Fibroblast of mammary gland (primary cell): Measurements from ENCODE around the gene TOX2.

Experiments used
- DNase-seq: peaks from one replicate; pipeline ENCODE4 v3.0.0-alpha.2; 2010; ENCODE audit warnings: low read depth
- H3K4me3 ChIP-seq: 2 replicates; pipeline ENCODE4 v1.5.1; 2011; ENCODE audit warnings: low read depth, mild to moderate bottlenecking, low read length, moderate library complexity; ENCODE audit not compliant: control insufficient read depth
- TF ChIP-seq, protein P1 (sequence below): conservative IDR thresholded peaks from 2 replicates; pipeline ENCODE4 v1.5.1; 2011; ENCODE audit warnings: low read depth, low read length, inconsistent platforms; ENCODE audit not compliant: control insufficient read depth, insufficient read depth

Gene TOX2

GRCh38 chr20:43942201-43942590 lies 27.5 kb downstream of the TOX2 start:
- DNase-seq = no peak
- no peak overlapping the region for H3K4me3 ChIP-seq
- TF ChIP-seq, protein P1, sequence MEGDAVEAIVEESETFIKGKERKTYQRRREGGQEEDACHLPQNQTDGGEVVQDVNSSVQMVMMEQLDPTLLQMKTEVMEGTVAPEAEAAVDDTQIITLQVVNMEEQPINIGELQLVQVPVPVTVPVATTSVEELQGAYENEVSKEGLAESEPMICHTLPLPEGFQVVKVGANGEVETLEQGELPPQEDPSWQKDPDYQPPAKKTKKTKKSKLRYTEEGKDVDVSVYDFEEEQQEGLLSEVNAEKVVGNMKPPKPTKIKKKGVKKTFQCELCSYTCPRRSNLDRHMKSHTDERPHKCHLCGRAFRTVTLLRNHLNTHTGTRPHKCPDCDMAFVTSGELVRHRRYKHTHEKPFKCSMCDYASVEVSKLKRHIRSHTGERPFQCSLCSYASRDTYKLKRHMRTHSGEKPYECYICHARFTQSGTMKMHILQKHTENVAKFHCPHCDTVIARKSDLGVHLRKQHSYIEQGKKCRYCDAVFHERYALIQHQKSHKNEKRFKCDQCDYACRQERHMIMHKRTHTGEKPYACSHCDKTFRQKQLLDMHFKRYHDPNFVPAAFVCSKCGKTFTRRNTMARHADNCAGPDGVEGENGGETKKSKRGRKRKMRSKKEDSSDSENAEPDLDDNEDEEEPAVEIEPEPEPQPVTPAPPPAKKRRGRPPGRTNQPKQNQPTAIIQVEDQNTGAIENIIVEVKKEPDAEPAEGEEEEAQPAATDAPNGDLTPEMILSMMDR = no peak

- peak; percentile 68 for DNase-seq
- H3K4me3 ChIP-seq = no peak overlapping the region
- TF ChIP-seq, protein P1 = no peak
These were observed 28.1 kb downstream of the TOX2 start for GRCh38 chr20:43942667-43943285.

- H3K4me3 ChIP-seq = no peak overlapping the region
- DNase-seq = no peak
- TF ChIP-seq, protein P1 = no peak
These were observed 29.1 kb downstream of the TOX2 start for GRCh38 chr20:43943725-43944124.

DNA sequence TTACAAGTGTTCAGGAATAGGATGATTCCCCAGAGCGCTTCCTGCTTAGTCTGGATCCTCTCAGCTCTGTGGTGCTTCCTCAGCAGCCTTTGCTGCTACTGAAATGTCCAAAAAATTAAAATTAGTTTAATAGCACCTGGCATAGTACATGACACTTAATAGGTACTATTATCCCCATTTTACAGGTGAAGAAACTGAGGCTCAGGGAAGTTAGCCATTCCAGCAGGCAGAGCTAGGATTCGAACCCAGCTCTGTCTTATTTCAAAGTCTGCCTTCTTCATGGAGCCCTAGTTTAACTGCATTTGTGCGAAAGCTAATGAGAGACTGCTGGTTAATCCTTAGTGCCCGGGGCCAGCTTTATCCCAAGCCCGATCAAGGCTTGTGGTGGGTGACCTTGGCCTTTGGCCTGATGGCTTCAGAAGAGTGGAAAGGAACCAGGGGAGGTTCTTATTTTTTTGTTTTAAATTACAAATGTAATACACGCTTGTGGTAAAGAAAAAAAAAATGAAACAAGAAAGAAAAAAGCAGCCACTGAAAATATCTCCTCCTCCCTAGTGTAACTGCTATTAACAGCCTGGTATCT lies 30.1 kb downstream of the TOX2 start:
- no peak for DNase-seq
- no peak overlapping the region for H3K4me3 ChIP-seq
- TF ChIP-seq, protein P1 = no peak

- DNase-seq = no peak
- no peak overlapping the region for H3K4me3 ChIP-seq
- TF ChIP-seq, protein P1 = no peak
These were observed 30.9 kb downstream of the TOX2 start for GRCh38 chr20:43945391-43946205.

DNA sequence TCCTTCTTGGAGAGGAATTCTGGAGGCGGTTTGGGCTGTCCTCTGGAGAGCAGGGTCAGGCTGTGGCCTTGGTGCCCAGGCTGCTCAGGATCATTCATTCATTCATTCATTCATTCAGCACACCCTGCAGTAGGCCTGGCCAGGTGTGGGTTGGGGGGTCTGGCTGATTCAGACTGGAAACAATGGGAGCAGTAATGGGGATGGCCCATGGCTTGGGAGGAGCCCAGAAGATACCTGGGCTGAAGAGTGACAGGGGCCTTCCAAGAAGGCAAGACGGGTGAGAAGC lies 31.5 kb downstream of the TOX2 start:
- H3K4me3 ChIP-seq = no peak overlapping the region
- DNase-seq = no peak
- TF ChIP-seq, protein P1 = no peak
